Measurements from ENCODE around the gene CPTP.

- TF ChIP-seq CTCF (IDR thresholded peaks at IDR 0.05; ENCODE audit: borderline replicate concordance, extremely low read depth, low read length, poor library complexity, severe bottlenecking) (no peak), EZH2 (IDR thresholded peaks at IDR 0.05; ENCODE audit: borderline replicate concordance, low read depth, low read length, severe bottlenecking) (no peak)
Measured at GRCh38 chr1:1357871-1358432, 33.4 kb downstream of the CPTP start.

Measured in DND-41 (cell line).